SH-SY5Y (cell line): Measurements from ENCODE around the gene PTPRJ.

Experiments used
- GATA2 ChIP-seq: IDR thresholded peaks from 2 replicates; pipeline ENCODE4 v1.6.1; 2011; ENCODE audit warnings: mild to moderate bottlenecking, low read depth, low read length
- GATA3 ChIP-seq: IDR thresholded peaks from 2 replicates; pipeline ENCODE4 v1.6.1; 2011; ENCODE audit warnings: low read depth, mild to moderate bottlenecking, low read length, moderate library complexity

DNA sequence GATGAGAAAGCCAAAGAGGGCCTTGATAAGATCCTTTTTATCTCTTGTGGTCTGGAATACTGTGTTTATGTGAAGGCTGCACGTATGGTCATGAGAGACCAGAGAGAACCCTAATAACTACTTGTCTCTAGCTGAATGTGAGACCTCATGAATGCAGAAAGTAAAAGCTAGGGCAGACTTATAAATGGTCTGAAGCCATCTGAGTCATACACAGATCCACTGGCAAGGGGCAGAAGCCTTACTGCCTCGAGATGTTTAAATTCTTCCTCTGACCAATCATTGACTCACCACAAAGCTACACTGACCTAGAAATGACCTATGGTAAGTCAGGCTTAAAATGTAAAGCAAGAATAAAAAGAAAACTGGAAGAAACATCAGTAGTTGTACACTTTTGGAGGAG, 213.5 kb downstream of the PTPRJ start:
- TF ChIP-seq GATA3 (no peak), GATA2 (no peak)
